SK-N-SH treated with all-trans-retinoic acid at 6 μM for 48 hours (cell line): ENCODE data around the gene SDR42E2.

Source experiments
- ATAC-seq: fragments of 200-7000 bp; cut with Tn5 transposase; 3 replicates; pipeline ENCODE4 v1.9.1; 2020; ENCODE audit warnings: mild to moderate bottlenecking, moderate library complexity
- ARNTL ChIP-seq: fragments of 450-650 bp; formaldehyde crosslinking; IDR thresholded peaks from 2 replicates; pipeline ENCODE4 v1.5.0; 2020; ENCODE audit warnings: low read depth, mild to moderate bottlenecking, moderate library complexity, borderline replicate concordance
- BACH2 ChIP-seq: fragments of 250-450 bp; sonication (Bioruptor Pico); IDR thresholded peaks from 2 replicates; pipeline ENCODE4 v1.9.0; 2021; ENCODE audit warnings: mild to moderate bottlenecking, borderline replicate concordance
- CSDC2 ChIP-seq: fragments of 250-450 bp; sonication (Bioruptor Pico); IDR thresholded peaks from 2 replicates; pipeline ENCODE4 v1.5.0; 2020; ENCODE audit warnings: mild to moderate bottlenecking, moderate library complexity
- ESRRG ChIP-seq: fragments of 250-450 bp; sonication (Bioruptor Pico); IDR thresholded peaks from 2 replicates; pipeline ENCODE4 v1.6.1; 2021; ENCODE audit warnings: mild to moderate bottlenecking
- GLIS3 ChIP-seq: fragments of 250-450 bp; sonication (Bioruptor Pico); IDR thresholded peaks from 2 replicates; pipeline ENCODE4 v1.5.0; 2020; ENCODE audit warnings: mild to moderate bottlenecking, moderate library complexity
- ISL1 ChIP-seq: fragments of 250-450 bp; sonication (Bioruptor Pico); IDR thresholded peaks from 2 replicates; pipeline ENCODE4 v2.1.2; 2022; ENCODE audit warnings: mild to moderate bottlenecking, moderate library complexity
- OSR1 ChIP-seq: fragments of 250-450 bp; sonication (Bioruptor Pico); IDR thresholded peaks from 2 replicates; pipeline ENCODE4 v1.8.0; 2022; ENCODE audit warnings: moderate library complexity, mild to moderate bottlenecking, inconsistent platforms
- POU6F1 ChIP-seq: fragments of 250-450 bp; sonication (Bioruptor Pico); IDR thresholded peaks from 2 replicates; pipeline ENCODE4 v1.8.0; 2021; ENCODE audit warnings: low read depth, mild to moderate bottlenecking, moderate library complexity, borderline replicate concordance
- RARB ChIP-seq: fragments of 250-450 bp; sonication (Bioruptor Pico); IDR thresholded peaks from 2 replicates; pipeline ENCODE4 v1.8.0; 2021; ENCODE audit warnings: mild to moderate bottlenecking, moderate library complexity
- SNAI2 ChIP-seq: fragments of 250-450 bp; sonication (Bioruptor Pico); IDR thresholded peaks from 2 replicates; pipeline ENCODE4 v1.5.0; 2020; ENCODE audit warnings: mild to moderate bottlenecking, moderate library complexity
- TCF4 ChIP-seq: fragments of 250-450 bp; sonication (Bioruptor Pico); IDR thresholded peaks from 2 replicates; pipeline ENCODE4 v1.8.0; 2021; ENCODE audit warnings: mild to moderate bottlenecking, moderate library complexity, borderline replicate concordance
- TOX ChIP-seq: fragments of 250-450 bp; sonication (Bioruptor Pico); IDR thresholded peaks from 2 replicates; pipeline ENCODE4 v1.8.0; 2021; ENCODE audit warnings: mild to moderate bottlenecking, moderate library complexity, borderline replicate concordance
- ZC3H10 ChIP-seq: fragments of 250-450 bp; sonication (Bioruptor Pico); IDR thresholded peaks from 2 replicates; pipeline ENCODE4 v1.5.1; 2021; ENCODE audit warnings: mild to moderate bottlenecking, moderate library complexity
- ZFP3 ChIP-seq: fragments of 250-450 bp; sonication (Bioruptor Pico); IDR thresholded peaks from 2 replicates; pipeline ENCODE4 v1.5.0; 2020; ENCODE audit warnings: mild to moderate bottlenecking, moderate library complexity
- ZFP30 ChIP-seq: fragments of 450-650 bp; formaldehyde crosslinking; IDR thresholded peaks from 2 replicates; pipeline ENCODE4 v1.5.0; 2022; ENCODE audit warnings: mild to moderate bottlenecking, moderate library complexity
- ZNF565 ChIP-seq: fragments of 450-650 bp; formaldehyde crosslinking; conservative IDR thresholded peaks from 2 replicates; pipeline ENCODE4 v1.5.0; 2020; ENCODE audit warnings: low read depth, mild to moderate bottlenecking, moderate library complexity
- ZNF70 ChIP-seq: fragments of 450-650 bp; formaldehyde crosslinking; IDR thresholded peaks from 2 replicates; pipeline ENCODE4 v1.5.0; 2020; ENCODE audit warnings: mild to moderate bottlenecking, moderate library complexity
- ZNF8 ChIP-seq: fragments of 450-650 bp; formaldehyde crosslinking; IDR thresholded peaks from 2 replicates; pipeline ENCODE4 v1.5.0; 2020; ENCODE audit warnings: mild to moderate bottlenecking, moderate library complexity
- TF ChIP-seq, protein P1 (sequence below): fragments of 250-450 bp; sonication (Bioruptor Pico); IDR thresholded peaks from 2 replicates; pipeline ENCODE4 v1.5.1; 2020; ENCODE audit warnings: low read depth, mild to moderate bottlenecking, moderate library complexity
- TF ChIP-seq, protein P2 (sequence below): fragments of 250-450 bp; sonication (Bioruptor Pico); IDR thresholded peaks from 2 replicates; pipeline ENCODE4 v1.8.0; 2020; ENCODE audit warnings: mild to moderate bottlenecking, moderate library complexity, borderline replicate concordance
- TF ChIP-seq, protein P3 (sequence below): fragments of 250-450 bp; sonication (Bioruptor Pico); IDR thresholded peaks from 2 replicates; pipeline ENCODE4 v1.5.0; 2020; ENCODE audit warnings: mild to moderate bottlenecking, moderate library complexity

The SDR42E2 gene

DNA sequence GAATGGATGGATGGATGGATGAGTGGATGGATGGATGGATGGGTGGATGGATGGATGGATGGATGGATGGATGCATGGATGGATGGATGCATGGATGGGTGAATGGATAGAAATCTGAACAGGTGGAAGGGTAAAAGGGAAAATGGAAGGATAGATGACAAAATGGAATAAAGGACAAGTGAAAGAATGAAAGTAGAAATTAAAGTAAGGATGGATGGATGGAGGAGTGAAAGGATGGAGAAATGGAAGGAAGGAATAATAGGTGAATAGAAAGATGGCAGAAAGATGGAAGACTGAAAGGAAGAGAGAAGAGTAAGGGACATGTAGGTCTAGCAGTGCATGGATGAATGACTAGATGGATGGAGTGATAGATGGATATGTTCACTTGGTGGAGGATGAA lies 40.1 kb upstream of the SDR42E2 start:
- no peak for ATAC-seq
- TF ChIP-seq ISL1 (CRISPR knock-in tag) (no peak), ZNF70 (CRISPR knock-in tag) (no peak), BACH2 (CRISPR knock-in tag) (no peak), CSDC2 (no peak), RARB (CRISPR knock-in tag) (no peak), SNAI2 (no peak), ZC3H10 (CRISPR knock-in tag) (no peak), TOX (CRISPR knock-in tag) (no peak), GLIS3 (CRISPR knock-in tag) (no peak), ZFP30 (no peak), ARNTL (CRISPR knock-in tag) (no peak)
- TF ChIP-seq, protein P1, sequence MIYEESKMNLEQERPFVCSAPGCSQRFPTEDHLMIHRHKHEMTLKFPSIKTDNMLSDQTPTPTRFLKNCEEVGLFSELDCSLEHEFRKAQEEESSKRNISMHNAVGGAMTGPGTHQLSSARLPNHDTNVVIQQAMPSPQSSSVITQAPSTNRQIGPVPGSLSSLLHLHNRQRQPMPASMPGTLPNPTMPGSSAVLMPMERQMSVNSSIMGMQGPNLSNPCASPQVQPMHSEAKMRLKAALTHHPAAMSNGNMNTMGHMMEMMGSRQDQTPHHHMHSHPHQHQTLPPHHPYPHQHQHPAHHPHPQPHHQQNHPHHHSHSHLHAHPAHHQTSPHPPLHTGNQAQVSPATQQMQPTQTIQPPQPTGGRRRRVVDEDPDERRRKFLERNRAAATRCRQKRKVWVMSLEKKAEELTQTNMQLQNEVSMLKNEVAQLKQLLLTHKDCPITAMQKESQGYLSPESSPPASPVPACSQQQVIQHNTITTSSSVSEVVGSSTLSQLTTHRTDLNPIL (CRISPR knock-in tag) = no peak

GRCh38 chr16:22123146-22123545 lies 39.2 kb upstream of the SDR42E2 start:
- no peak for ATAC-seq
- TF ChIP-seq SNAI2 = no peak
- TF ChIP-seq ZNF8 (CRISPR knock-in tag) = no peak
- no peak for TF ChIP-seq TCF4 (CRISPR knock-in tag)
- TF ChIP-seq, protein P2, sequence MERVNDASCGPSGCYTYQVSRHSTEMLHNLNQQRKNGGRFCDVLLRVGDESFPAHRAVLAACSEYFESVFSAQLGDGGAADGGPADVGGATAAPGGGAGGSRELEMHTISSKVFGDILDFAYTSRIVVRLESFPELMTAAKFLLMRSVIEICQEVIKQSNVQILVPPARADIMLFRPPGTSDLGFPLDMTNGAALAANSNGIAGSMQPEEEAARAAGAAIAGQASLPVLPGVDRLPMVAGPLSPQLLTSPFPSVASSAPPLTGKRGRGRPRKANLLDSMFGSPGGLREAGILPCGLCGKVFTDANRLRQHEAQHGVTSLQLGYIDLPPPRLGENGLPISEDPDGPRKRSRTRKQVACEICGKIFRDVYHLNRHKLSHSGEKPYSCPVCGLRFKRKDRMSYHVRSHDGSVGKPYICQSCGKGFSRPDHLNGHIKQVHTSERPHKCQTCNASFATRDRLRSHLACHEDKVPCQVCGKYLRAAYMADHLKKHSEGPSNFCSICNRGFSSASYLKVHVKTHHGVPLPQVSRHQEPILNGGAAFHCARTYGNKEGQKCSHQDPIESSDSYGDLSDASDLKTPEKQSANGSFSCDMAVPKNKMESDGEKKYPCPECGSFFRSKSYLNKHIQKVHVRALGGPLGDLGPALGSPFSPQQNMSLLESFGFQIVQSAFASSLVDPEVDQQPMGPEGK (CRISPR knock-in tag) = no peak
- TF ChIP-seq, protein P1 (CRISPR knock-in tag) = no peak
- no peak for TF ChIP-seq ZFP30
- no peak for TF ChIP-seq TOX (CRISPR knock-in tag)
- TF ChIP-seq BACH2 (CRISPR knock-in tag) = no peak
- no peak for TF ChIP-seq OSR1
- no peak for TF ChIP-seq CSDC2
- TF ChIP-seq GLIS3 (CRISPR knock-in tag) = no peak
- no peak for TF ChIP-seq ISL1 (CRISPR knock-in tag)
- TF ChIP-seq, protein P3, sequence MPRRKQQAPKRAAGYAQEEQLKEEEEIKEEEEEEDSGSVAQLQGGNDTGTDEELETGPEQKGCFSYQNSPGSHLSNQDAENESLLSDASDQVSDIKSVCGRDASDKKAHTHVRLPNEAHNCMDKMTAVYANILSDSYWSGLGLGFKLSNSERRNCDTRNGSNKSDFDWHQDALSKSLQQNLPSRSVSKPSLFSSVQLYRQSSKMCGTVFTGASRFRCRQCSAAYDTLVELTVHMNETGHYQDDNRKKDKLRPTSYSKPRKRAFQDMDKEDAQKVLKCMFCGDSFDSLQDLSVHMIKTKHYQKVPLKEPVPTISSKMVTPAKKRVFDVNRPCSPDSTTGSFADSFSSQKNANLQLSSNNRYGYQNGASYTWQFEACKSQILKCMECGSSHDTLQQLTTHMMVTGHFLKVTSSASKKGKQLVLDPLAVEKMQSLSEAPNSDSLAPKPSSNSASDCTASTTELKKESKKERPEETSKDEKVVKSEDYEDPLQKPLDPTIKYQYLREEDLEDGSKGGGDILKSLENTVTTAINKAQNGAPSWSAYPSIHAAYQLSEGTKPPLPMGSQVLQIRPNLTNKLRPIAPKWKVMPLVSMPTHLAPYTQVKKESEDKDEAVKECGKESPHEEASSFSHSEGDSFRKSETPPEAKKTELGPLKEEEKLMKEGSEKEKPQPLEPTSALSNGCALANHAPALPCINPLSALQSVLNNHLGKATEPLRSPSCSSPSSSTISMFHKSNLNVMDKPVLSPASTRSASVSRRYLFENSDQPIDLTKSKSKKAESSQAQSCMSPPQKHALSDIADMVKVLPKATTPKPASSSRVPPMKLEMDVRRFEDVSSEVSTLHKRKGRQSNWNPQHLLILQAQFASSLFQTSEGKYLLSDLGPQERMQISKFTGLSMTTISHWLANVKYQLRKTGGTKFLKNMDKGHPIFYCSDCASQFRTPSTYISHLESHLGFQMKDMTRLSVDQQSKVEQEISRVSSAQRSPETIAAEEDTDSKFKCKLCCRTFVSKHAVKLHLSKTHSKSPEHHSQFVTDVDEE = no peak
- no peak for TF ChIP-seq POU6F1 (CRISPR knock-in tag)
- TF ChIP-seq ZFP3 (CRISPR knock-in tag) = no peak
- TF ChIP-seq ZC3H10 (CRISPR knock-in tag) = no peak
- no peak for TF ChIP-seq ESRRG (CRISPR knock-in tag)
- TF ChIP-seq, all 23 proteins: peak for 0

DNA sequence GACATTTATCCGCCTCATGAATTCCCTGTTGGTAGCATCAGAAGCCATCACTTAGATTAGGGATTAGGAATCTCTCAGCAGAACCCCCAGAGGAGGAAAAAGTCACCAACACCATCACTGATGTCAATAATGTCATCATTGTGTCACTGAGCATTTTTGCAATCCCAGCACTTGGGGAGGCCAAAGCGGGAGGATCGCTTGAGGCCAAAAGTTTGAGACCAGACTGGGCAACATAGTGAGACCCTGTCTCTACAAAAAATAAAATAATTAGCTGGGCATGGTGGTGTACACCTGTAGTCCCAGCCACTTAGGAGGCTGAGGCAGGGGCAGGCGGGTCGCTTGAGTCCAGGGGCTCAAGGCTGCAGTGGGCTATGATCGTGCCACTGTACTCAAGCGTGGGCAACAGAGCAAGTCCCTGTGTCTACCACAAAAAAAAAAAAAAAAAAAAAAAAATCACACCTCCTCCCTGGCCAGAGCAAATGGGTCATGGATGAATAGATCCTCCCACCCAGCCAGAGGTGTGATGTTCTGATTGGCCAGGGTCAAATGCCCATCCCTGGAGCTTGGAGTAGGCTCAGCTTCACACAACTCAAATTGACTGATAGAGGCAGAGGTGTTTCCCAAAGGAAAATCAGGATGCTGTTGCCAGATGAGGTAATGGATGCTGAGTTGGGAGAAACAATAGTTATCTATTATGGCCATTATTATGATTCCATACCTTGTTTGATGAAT lies 38.4 kb upstream of the SDR42E2 start:
- ATAC-seq = no peak
- TF ChIP-seq, protein P3 = no peak
- TF ChIP-seq ZC3H10 (CRISPR knock-in tag) (no peak), CSDC2 (no peak), POU6F1 (CRISPR knock-in tag) (no peak), ZNF565 (CRISPR knock-in tag) (no peak), ZNF70 (CRISPR knock-in tag) (no peak), GLIS3 (CRISPR knock-in tag) (no peak), TOX (CRISPR knock-in tag) (no peak), ZFP30 (no peak), ISL1 (CRISPR knock-in tag) (no peak), ESRRG (CRISPR knock-in tag) (no peak), SNAI2 (no peak), TCF4 (CRISPR knock-in tag) (no peak)
